Gastrocnemius medialis (tissue), 4 donors: ENCODE results near the gene RNASEH2A.

Experiments used
- CTCF ChIP-seq, 5 experiments: fragments of 450-650 bp in 3 of 5; fragments of 200-600 bp in 2 of 5; sonication (generic) in 2 of 5; IDR thresholded peaks in 4 of 5; conservative IDR thresholded peaks in 1 of 5; 1 replicate in 4 of 5; 2 replicates in 1 of 5; pipeline ENCODE4 v1.5.1; 2016 to 2019; ENCODE audit warnings: antibody characterized with exemption in 5 of 5, mild to moderate bottlenecking in 3 of 5, moderate library complexity in 3 of 5
- POLR2A ChIP-seq, 2 donors: fragments of 450-650 bp; IDR thresholded peaks; one replicate each; pipeline ENCODE4 v1.6.1; 2017; ENCODE audit warnings: antibody characterized with exemption in 2 of 2, mild to moderate bottlenecking in 2 of 2, moderate library complexity in 2 of 2

GRCh38 chr19:12783291-12783848 is 23.0 kb upstream of the RNASEH2A start:
- TF ChIP-seq CTCF (IDR thresholded peaks at IDR 0.05 in 4 of 5, conservative IDR thresholded peaks at IDR 0.05 in 1 of 5) (no peak), POLR2A (IDR thresholded peaks at IDR 0.05) (no peak)
